Gastrocnemius medialis (tissue), 4 donors: ENCODE measurements around the gene PTPRN2. TPM values are rescaled to one million over a fixed set of nuclear protein-coding genes. Genes with fewer than 3 reads are reported as not detected.
"Not testable (repeated sequence)": the region's sequence is repeated elsewhere in the genome, so short reads cannot be mapped to it uniquely, and the experiment has no call there.

Experiments
- ATAC-seq, 2 donors: fragments of 150-250 bp; one replicate each; pipeline ENCODE4 v1.9.1; 2016
- DNase-seq, 2 donors: peaks; one replicate each; pipeline ENCODE4 v3.0.0-alpha.2; 2019
- H3K27ac ChIP-seq, 4 donors: fragments of 200-600 bp; sonication (generic); 1 replicate in 1 of 4; 2 replicates in 3 of 4; pipeline ENCODE4 v1.5.1; 2016 to 2018; ENCODE audit warnings: mild to moderate bottlenecking in 2 of 4, moderate library complexity in 1 of 4
- H3K27me3 ChIP-seq, 3 donors: fragments of 200-600 bp; sonication (generic) in 2 of 3; 1 replicate in 1 of 3; 2 replicates in 2 of 3; pipeline versions ENCODE4 v1.5.1 to v1.6.0; 2016 to 2019; ENCODE audit warnings: mild to moderate bottlenecking in 1 of 3, moderate library complexity in 1 of 3
- H3K36me3 ChIP-seq, 2 donors: fragments of 200-600 bp; sonication (generic) in 1 of 2; one replicate each; pipeline ENCODE4 v1.5.1; 2017 to 2018
- H3K4me1 ChIP-seq, 2 donors: fragments of 200-600 bp; sonication (generic) in 1 of 2; one replicate each; pipeline ENCODE4 v1.5.1; 2016 to 2017; ENCODE audit warnings: mild to moderate bottlenecking in 2 of 2
- H3K4me3 ChIP-seq, 4 donors: fragments of 200-600 bp; sonication (generic) in 3 of 4; 1 replicate in 1 of 4; 2 replicates in 3 of 4; pipeline ENCODE4 v1.5.1; 2016 to 2019; ENCODE audit warnings: mild to moderate bottlenecking in 2 of 4
- H3K9me3 ChIP-seq, 3 donors: fragments of 200-600 bp; sonication (generic) in 2 of 3; 1 replicate in 1 of 3; 2 replicates in 2 of 3; pipeline ENCODE4 v1.5.1; 2016 to 2019
- POLR2A ChIP-seq, 2 donors: fragments of 450-650 bp; IDR thresholded peaks; one replicate each; pipeline ENCODE4 v1.6.1; 2017; ENCODE audit warnings: antibody characterized with exemption in 2 of 2, mild to moderate bottlenecking in 2 of 2, moderate library complexity in 2 of 2
- in situ Hi-C, 4 donors: fragments of 200-750 bp; cut with MboI; loops; one replicate each; pipeline versions ENCODE4 v1.15.0 to v1.8.0; 2017; ENCODE audit warnings: low sequenced_read_pairs in 4 of 4
- intact Hi-C: fragments of 100-400 bp; cut with DNase I; formaldehyde crosslinking; loops from one replicate; pipeline ENCODE4 v1.15.1; 2023; ENCODE audit warnings: low total_unique reads
- total RNA-seq, 4 donors: library from RNA; depleted of rRNA; stranded (reverse); fragments of >200 nt; gene quantifications; one replicate each; pipeline versions ENCODE4 v1.1.0 to v1.2.3, GENCODE V29; 2016
- TF ChIP-seq, protein P1 (sequence below), 5 experiments: fragments of 450-650 bp in 3 of 5; fragments of 200-600 bp in 2 of 5; sonication (generic) in 2 of 5; IDR thresholded peaks in 4 of 5; conservative IDR thresholded peaks in 1 of 5; 1 replicate in 4 of 5; 2 replicates in 1 of 5; pipeline ENCODE4 v1.5.1; 2016 to 2019; ENCODE audit warnings: antibody characterized with exemption in 5 of 5, mild to moderate bottlenecking in 3 of 5, moderate library complexity in 3 of 5

PTPRN2 gene
- total RNA-seq, 4 donors from 2014 or later = 0.66 to 0.85 (median 0.81) TPM

DNA sequence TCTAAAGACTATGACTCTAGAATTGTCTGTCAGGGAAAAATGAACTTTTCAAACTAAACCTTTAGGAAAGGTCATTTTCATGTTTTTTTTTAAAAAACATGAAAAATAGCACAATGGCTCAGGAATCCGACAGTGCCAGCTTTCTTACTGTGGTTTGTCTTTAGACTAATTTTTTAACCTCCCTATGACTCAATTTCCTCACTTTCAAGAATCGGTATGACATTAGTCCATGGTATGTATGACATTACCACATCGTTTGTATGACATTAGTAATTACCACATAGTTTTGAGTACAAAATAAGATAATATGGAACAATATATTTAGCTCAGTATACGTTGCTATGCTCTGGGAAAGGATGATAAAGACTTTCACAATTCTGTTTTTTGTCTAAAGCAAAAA, 383.2 kb downstream of the PTPRN2 start:
- Histone ChIP-seq H3K27ac (no peak overlapping the region), H3K4me1 (no peaks in the 10 kb centered on the region), H3K36me3 (no peaks in the 10 kb centered on the region), H3K9me3 (no peaks in the 10 kb centered on the region), H3K4me3 (no peak overlapping the region), H3K27me3 (no peaks in the 10 kb centered on the region)
- in situ Hi-C loops = no loop called here
- DNase-seq (no peak), ATAC-seq (no peak)
- intact Hi-C loops = no loop called here
- TF ChIP-seq, protein P1, sequence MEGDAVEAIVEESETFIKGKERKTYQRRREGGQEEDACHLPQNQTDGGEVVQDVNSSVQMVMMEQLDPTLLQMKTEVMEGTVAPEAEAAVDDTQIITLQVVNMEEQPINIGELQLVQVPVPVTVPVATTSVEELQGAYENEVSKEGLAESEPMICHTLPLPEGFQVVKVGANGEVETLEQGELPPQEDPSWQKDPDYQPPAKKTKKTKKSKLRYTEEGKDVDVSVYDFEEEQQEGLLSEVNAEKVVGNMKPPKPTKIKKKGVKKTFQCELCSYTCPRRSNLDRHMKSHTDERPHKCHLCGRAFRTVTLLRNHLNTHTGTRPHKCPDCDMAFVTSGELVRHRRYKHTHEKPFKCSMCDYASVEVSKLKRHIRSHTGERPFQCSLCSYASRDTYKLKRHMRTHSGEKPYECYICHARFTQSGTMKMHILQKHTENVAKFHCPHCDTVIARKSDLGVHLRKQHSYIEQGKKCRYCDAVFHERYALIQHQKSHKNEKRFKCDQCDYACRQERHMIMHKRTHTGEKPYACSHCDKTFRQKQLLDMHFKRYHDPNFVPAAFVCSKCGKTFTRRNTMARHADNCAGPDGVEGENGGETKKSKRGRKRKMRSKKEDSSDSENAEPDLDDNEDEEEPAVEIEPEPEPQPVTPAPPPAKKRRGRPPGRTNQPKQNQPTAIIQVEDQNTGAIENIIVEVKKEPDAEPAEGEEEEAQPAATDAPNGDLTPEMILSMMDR (IDR thresholded peaks at IDR 0.05 in 4 of 5, conservative IDR thresholded peaks at IDR 0.05 in 1 of 5) = no peak
- TF ChIP-seq POLR2A (IDR thresholded peaks at IDR 0.05) = no peak

- H3K4me1 ChIP-seq, H3K9me3 ChIP-seq, in situ Hi-C loops, DNase-seq, H3K27ac ChIP-seq, H3K4me3 ChIP-seq, H3K27me3 ChIP-seq, H3K36me3 ChIP-seq, intact Hi-C loops, ATAC-seq: not testable (repeated sequence)
These were observed 383.7 kb downstream of the PTPRN2 start for GRCh38 chr7:158203948-158204347.

DNA sequence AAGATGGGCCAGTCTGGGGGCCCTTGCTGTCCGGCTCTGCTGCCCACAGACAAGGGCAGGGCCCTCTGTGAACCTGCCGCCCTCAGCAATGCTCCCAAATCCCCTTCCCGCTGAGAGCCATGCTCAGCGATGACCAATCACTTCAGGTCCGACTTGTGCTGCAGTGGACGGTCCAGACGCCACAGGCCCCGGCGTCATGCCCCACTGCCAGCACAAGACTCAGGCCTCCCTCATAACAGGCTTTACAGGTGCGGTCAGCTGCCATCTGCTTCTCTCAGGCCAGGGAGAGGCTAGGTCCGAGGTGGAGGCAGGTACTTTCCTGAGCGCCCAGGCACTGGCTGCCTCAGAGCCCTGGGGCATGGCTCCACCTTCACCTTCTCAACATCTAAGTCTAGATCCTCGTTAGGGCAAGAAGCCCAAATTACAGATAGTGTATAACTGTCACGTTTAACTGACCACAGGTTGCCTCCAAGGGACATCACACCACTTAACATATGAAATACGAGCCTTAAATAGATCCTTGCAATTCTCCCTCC, 393.2 kb downstream of the PTPRN2 start:
- ATAC-seq (no peak), DNase-seq (no peak)
- Histone ChIP-seq H3K9me3 (no peaks in the 10 kb centered on the region), H3K27ac (no peak overlapping the region), H3K27me3 (no peaks in the 10 kb centered on the region), H3K36me3 (no peaks in the 10 kb centered on the region), H3K4me1 (no peaks in the 10 kb centered on the region), H3K4me3 (no peak overlapping the region)
- TF ChIP-seq POLR2A (IDR thresholded peaks at IDR 0.05) = no peak
- TF ChIP-seq, protein P1 (IDR thresholded peaks at IDR 0.05 in 4 of 5, conservative IDR thresholded peaks at IDR 0.05 in 1 of 5) = no peak
- intact Hi-C loops (no loop called here), in situ Hi-C loops (no loop called here)

GRCh38 chr7:158193446-158193845, 394.2 kb downstream of the PTPRN2 start:
- H3K27me3 ChIP-seq = no peaks in the 10 kb centered on the region
- ATAC-seq = no peak
- intact Hi-C loops = no loop called here
- H3K9me3 ChIP-seq = no peaks in the 10 kb centered on the region
- TF ChIP-seq, protein P1 (IDR thresholded peaks at IDR 0.05 in 4 of 5, conservative IDR thresholded peaks at IDR 0.05 in 1 of 5) = no peak
- no peak for TF ChIP-seq POLR2A (IDR thresholded peaks at IDR 0.05)
- no peaks in the 10 kb centered on the region for H3K36me3 ChIP-seq
- no peak overlapping the region for H3K4me3 ChIP-seq
- H3K4me1 ChIP-seq = no peaks in the 10 kb centered on the region
- no peak overlapping the region for H3K27ac ChIP-seq
- in situ Hi-C loops = no loop called here
- no peak for DNase-seq

- H3K36me3 ChIP-seq = no peaks in the 10 kb centered on the region
- TF ChIP-seq POLR2A (IDR thresholded peaks at IDR 0.05) = no peak
- TF ChIP-seq, protein P1 (IDR thresholded peaks at IDR 0.05 in 4 of 5, conservative IDR thresholded peaks at IDR 0.05 in 1 of 5) = no peak
- in situ Hi-C loops (no loop called here), intact Hi-C loops (no loop called here)
- ATAC-seq = no peak
- no peaks in the 10 kb centered on the region for H3K4me1 ChIP-seq
- H3K9me3 ChIP-seq = no peaks in the 10 kb centered on the region
- no peak for DNase-seq
- no peak overlapping the region for H3K27ac ChIP-seq
- H3K4me3 ChIP-seq = no peak overlapping the region
- H3K27me3 ChIP-seq = no peaks in the 10 kb centered on the region
These were observed 394.7 kb downstream of the PTPRN2 start for GRCh38 chr7:158192956-158193355.
